Placental pericyte (primary cell): ENCODE data around the gene ARL1. TPM values are rescaled to one million over a fixed set of nuclear protein-coding genes. Genes with fewer than 3 reads are reported as not detected.

Experiments
- small RNA-seq: library from RNA; depleted of rRNA; stranded (forward); fragments of <200 nt; gene quantifications from one replicate; pipeline ENCODE3, GENCODE V24; 2012; ENCODE audit warnings: low replicate concordance
- total RNA-seq: library from RNA; depleted of rRNA; stranded (reverse); fragments of >200 nt; gene quantifications from 2 replicates; pipeline ENCODE4 v1.2.3, GENCODE V29; 2012

Gene ARL1
- 67.3 and 115 TPM in 2 replicates for total RNA-seq

GRCh38 chr12:101407436-101408345, at the start of gene ARL1:
TSS of gene ARL1 (minus strand) at chr12:101407772. CDS start at chr12:101407645, 127 bp downstream.

Small RNAs within 50 kb of the gene (small RNA-seq; reads per million reads assigned to genes)
- gene RF00019 (not detected), gene RNU6-1068P (not detected), gene RPS27P23 (not detected)

Other genes with a start within 250 kb of the ARL1 start
- not detected in 2 replicates for gene SLC5A8, start 197.5 kb downstream of the ARL1 start, total RNA-seq
- gene UTP20, start 127.7 kb downstream of the ARL1 start, total RNA-seq, result 12.5 and 40.9 TPM in 2 replicates
- gene SPIC, start 67.6 kb upstream of the ARL1 start, total RNA-seq, result not detected in 2 replicates
- not detected in 2 replicates for gene MYBPC1, start 187.2 kb upstream of the ARL1 start, total RNA-seq